Pancreas (tissue), 10 donors: ENCODE measurements around the gene DCST1. TPM values are rescaled to one million over a fixed set of nuclear protein-coding genes. Genes with fewer than 3 reads are reported as not detected.

Source experiments
- ATAC-seq, 4 donors: fragments of 200-7000 bp; cut with Tn5 transposase; one replicate each; pipeline versions ENCODE4 v1.8.0 to v1.9.1; 2020; ENCODE audit warnings: mild to moderate bottlenecking in 4 of 4, moderate library complexity in 4 of 4
- DNase-seq, 6 donors: peaks; one replicate each; pipeline ENCODE4 v3.0.0-alpha.2; 2020
- FAIRE-seq: peaks from 2 replicates; lab custom pipeline; 2012; peaks lifted over from hg19 to GRCh38; lab: Jason Lieb, UNC
- H3K27ac ChIP-seq, 4 donors: fragments of 200-600 bp; sonication (generic); 1 replicate in 3 of 4; 2 replicates in 1 of 4; pipeline versions ENCODE4 v1.5.0 to v1.8.0; 2020
- H3K27me3 ChIP-seq, 4 donors: fragments of 200-600 bp; one replicate each; pipeline ENCODE4 v1.8.0; 2021
- H3K36me3 ChIP-seq, 3 donors: fragments of 200-600 bp; sonication (generic) in 1 of 3; one replicate each; pipeline versions ENCODE4 v1.5.0 to v1.8.0; 2020 to 2021
- H3K4me1 ChIP-seq, 3 donors: fragments of 200-600 bp; one replicate each; pipeline ENCODE4 v1.8.0; 2021
- H3K4me3 ChIP-seq, 4 donors: fragments of 200-600 bp; sonication (generic) in 2 of 4; one replicate each; pipeline versions ENCODE4 v1.5.0 to v1.8.0; 2020 to 2021
- H3K9me3 ChIP-seq, 4 donors: fragments of 200-600 bp; one replicate each; pipeline ENCODE4 v1.8.0; 2021
- CTCF ChIP-seq, 4 donors: fragments of 200-600 bp; sonication (generic) in 3 of 4; IDR thresholded peaks; one replicate each; pipeline versions ENCODE4 v1.5.0 to v1.8.0; 2021; ENCODE audit warnings: antibody characterized with exemption in 4 of 4
- WGBS, 2 donors: extraction: QIAGEN DNeasy Blood & Tissue Kit; methylation state at CpG; one replicate each; pipeline ENCODE4 v1.1.7; 2013; 5-methylcytosine and 5-hydroxymethylcytosine counted together
- intact Hi-C, 3 donors: fragments of 100-400 bp; cut with DNase I; formaldehyde crosslinking; loops; one replicate each; pipeline versions ENCODE4 v1.11.1 to v1.14.2; 2022
- polyA plus RNA-seq, 2 donors: library from polyadenylated mRNA; stranded (reverse); fragments of 200-250 nt; gene quantifications; one replicate each; pipeline ENCODE4 v1.2.3, GENCODE V29; 2013
- total RNA-seq, 6 donors: library from RNA; stranded (reverse); fragmentation: NEBNext Ultra II Directional in 4 of 6; extraction: Animal tissue kit (Norgen Biotek cat#: 25700) in 4 of 6; gene quantifications; one replicate each; pipeline versions ENCODE4 v1.2.1 to v1.2.4, GENCODE V29; 2021 to 2023
- donor health status: healthy with polysubstance abuse.
- donor health status: DM: no; HTN: no; CAD: no; lungs with moderate emphysema.
- donor health status: DM: no; HTN: no; CAD: no.
- donor health status: control.
- donor health status: control.
- donor health status: Bipolar disorder and iron deficiency.
- donor health status: DM: yes; HTN: yes; CAD: no.
- donor health status: DM: no; HTN: no; CAD: no.
- donor health status: DM: no; HTN: no; CAD: no.
- donor health status: DM: yes; HTN: yes; CAD: no.

DCST1 gene
- total and polyA plus RNA-seq, 8 donors: 0.14 TPM; not detected in 7

GRCh38 chr1:154990276-154990675 is 43.3 kb upstream of the DCST1 start:
- no peak for TF ChIP-seq CTCF (IDR thresholded peaks at IDR 0.05)
- ATAC-seq (no peak), FAIRE-seq (no peak), DNase-seq (peak in 1 of 6 donors; percentile 51)
- Histone ChIP-seq H3K36me3 (no peaks in the 10 kb centered on the region), H3K4me3 (no peak overlapping the region), H3K27ac (no peak overlapping the region), H3K9me3 (no peaks in the 10 kb centered on the region), H3K27me3 (no peaks in the 10 kb centered on the region), H3K4me1 (peaks cover 0 to 3% (median 0%) of the 10 kb centered on the region in 3 donors)
- intact Hi-C loops: no loop called here
- 92 to 95% methylated on average over 8 of the region's 8 CpGs for WGBS, 2 donors

GRCh38 chr1:154992721-154993571 is 40.7 kb upstream of the DCST1 start:
- ATAC-seq (no peak), DNase-seq (peak in 1 of 6 donors; percentile 37), FAIRE-seq (no peak)
- Histone ChIP-seq H3K36me3 (no peaks in the 10 kb centered on the region), H3K4me3 (no peak overlapping the region), H3K27me3 (no peaks in the 10 kb centered on the region), H3K4me1 (peaks cover 0 to 3% (median 0%) of the 10 kb centered on the region in 3 donors), H3K27ac (no peak overlapping the region), H3K9me3 (no peaks in the 10 kb centered on the region)
- 85 to 87% methylated on average over 14 of the region's 14 CpGs for WGBS, 2 donors
- intact Hi-C loops: no loop called here
- no peak for TF ChIP-seq CTCF (IDR thresholded peaks at IDR 0.05)

- Histone ChIP-seq H3K27ac (no peak within 1 kb of the TSS), H3K27me3 (no peaks in the 10 kb centered on the region), H3K4me1 (peaks cover 0 to 5% (median 0%) of the 10 kb centered on the region in 3 donors), H3K36me3 (no peaks in the 10 kb centered on the region), H3K9me3 (no peaks in the 10 kb centered on the region), H3K4me3 (no peak within 1 kb of the TSS)
- TF ChIP-seq CTCF (IDR thresholded peaks at IDR 0.05): no peak
- ATAC-seq (no peak), DNase-seq (peak in 3 of 6 donors; percentile 19 to 46 (median 38)), FAIRE-seq (no peak)
- 71 to 83% methylated on average over 8 of the region's 8 CpGs for WGBS, 2 donors
- intact Hi-C loops: no loop called here
Measured at GRCh38 chr1:154993572-154994268, 39.9 kb upstream of the DCST1 start, which contains the start of gene LENEP. LENEP (plus strand) TSS chr1:154993586; CDS start chr1:154993608, 22 bp downstream.

GRCh38 chr1:154994269-154994587 is 39.4 kb upstream of the DCST1 start:
- TF ChIP-seq CTCF (IDR thresholded peaks at IDR 0.05): no peak
- 41 to 47% methylated on average over 1 of the region's 1 CpG for WGBS, 2 donors
- peaks cover 0 to 10% (median 0%) of the 10 kb centered on the region in 3 donors for H3K4me1 ChIP-seq
- no peaks in the 10 kb centered on the region for H3K27me3 ChIP-seq
- no peaks in the 10 kb centered on the region for H3K36me3 ChIP-seq
- FAIRE-seq: no peak
- ATAC-seq: no peak
- no peak overlapping the region for H3K4me3 ChIP-seq
- no peaks in the 10 kb centered on the region for H3K9me3 ChIP-seq
- DNase-seq: no peak
- intact Hi-C loops: no loop called here
- H3K27ac ChIP-seq: no peak overlapping the region
